Right kidney (tissue), 9 donors: ENCODE measurements around the gene TNFRSF1B.

Experiments
- DNase-seq: peaks from one replicate; pipeline ENCODE4 v3.0.0-alpha.2; 2016
- long read RNA-seq, 8 donors: transcript quantifications; one replicate each; lab custom pipeline, GENCODE V29; 2026

Gene TNFRSF1B
- long read RNA-seq, donor 1, partial matches to known transcripts, result 0 of 1 reads
- long read RNA-seq, donor 1, other reads (novel, unspliced or antisense), result 0 of 1 reads
- long read RNA-seq, donor 2, result 0 reads
- long read RNA-seq, donor 3, result 0 reads
- long read RNA-seq, donor 4, result 0 reads
- long read RNA-seq, donor 5, result 0 reads
- long read RNA-seq, donor 6, partial matches to known transcripts, result 0 of 2 reads
- long read RNA-seq, donor 6, other reads (novel, unspliced or antisense), result 0 of 2 reads
- long read RNA-seq, donor 7, result 0 reads
- long read RNA-seq, donor 8, partial matches to known transcripts, result 0 of 1 reads
- long read RNA-seq, donor 8, other reads (novel, unspliced or antisense), result 0 of 1 reads

DNA sequence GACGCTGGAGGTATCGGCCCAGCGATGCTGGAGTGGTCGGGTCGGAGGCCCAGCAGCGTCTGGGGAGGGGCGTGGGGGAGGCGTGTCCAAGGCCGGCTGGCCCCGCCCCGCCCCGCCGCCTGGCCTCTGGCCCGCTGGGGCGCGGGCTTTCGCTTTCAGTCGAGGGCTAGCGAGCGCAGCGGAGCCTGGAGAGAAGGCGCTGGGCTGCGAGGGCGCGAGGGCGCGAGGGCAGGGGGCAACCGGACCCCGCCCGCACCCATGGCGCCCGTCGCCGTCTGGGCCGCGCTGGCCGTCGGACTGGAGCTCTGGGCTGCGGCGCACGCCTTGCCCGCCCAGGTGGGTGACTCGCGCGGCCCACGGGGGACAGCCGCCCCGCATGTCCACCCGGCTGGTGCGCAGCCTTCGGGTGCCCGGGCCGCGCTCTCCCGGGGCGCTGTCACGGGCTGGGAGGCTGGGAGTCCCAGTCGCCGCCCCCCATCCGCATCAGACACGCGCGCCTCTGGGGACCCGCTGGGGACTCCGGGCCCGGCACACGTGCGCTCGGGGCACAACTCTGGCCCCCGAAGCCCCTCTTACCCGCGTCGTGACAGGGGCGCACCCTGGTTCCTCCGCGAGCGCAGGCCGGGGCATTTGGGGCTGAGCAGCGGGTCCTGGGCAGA, at the start of gene TNFRSF1B:
TNFRSF1B (plus strand) TSS at position 158 of the 659 bp plus-strand sequence; CDS start at position 259, 101 bp downstream.
- peak; percentile 55 for DNase-seq

- DNase-seq, result no peak
Observed at GRCh38 chr1:12121212-12122003, 45.4 kb upstream of the TNFRSF1B start.

DNA sequence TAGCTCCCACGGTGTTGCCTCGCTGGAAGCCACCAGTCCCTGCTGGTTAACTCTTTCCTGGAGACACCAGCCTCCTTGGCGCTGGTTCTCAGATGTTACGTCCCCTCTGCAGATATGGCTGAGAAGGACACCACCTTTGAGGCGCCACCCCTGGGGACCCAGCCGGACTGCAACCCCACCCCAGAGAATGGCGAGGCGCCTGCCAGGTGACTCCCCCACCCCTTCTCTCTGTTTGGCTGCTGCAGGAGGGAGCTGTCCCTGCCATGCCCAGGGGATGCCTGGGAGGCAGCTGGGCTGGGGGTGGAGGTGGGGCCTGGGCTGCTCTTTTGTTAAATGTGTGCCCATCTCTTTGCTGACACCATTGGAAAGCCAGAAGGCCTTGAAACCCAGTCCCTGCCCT, 43.6 kb upstream of the TNFRSF1B start:
- DNase-seq, result no peak

- DNase-seq, result peak; percentile 57
Observed at GRCh38 chr1:12124693-12125421, 41.9 kb upstream of the TNFRSF1B start.

GRCh38 chr1:12125422-12126355, 41.1 kb upstream of the TNFRSF1B start:
- no peak for DNase-seq

DNA sequence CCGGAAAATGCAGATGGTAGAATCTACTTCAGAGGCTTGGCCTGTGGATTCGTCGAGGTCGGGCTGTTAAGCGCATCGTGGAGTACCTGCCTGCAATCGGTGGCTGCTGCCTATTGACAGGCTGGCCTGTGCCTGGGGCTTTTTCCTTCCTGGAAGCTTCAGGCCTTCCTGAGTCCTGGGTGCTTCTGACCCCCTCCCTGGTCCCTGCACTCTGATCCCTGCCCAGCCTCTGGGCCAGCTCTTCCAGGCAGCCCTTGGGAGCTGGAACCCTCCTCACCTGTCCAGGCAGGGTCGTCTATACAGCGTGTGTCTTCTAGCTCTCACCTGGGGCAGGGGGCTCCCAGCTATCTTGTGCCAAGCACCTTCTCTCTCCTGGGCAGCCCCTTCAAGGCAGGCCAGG, 40.0 kb upstream of the TNFRSF1B start:
- no peak for DNase-seq

- DNase-seq, result no peak
Observed at GRCh38 chr1:12127206-12127810, 39.5 kb upstream of the TNFRSF1B start.

DNA sequence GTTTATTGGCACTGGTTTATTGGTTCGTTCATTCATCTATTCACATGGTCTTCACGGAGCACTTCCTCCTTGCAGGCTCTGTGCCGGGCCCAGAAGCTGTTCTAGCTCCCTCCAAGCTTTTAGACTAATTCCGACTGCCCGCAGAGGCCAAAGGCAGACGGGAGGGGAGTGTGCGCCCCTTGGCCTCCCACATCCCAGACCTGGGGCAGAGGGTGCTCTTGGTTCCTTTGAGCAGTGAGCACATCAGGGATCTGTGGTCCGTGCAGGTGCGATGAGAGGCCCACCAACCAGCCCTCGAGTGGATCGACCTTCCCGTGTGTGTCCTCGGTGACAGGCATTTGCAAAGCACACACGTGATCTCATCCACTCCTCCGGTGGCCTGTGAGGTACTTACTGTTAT, 38.7 kb upstream of the TNFRSF1B start:
- DNase-seq, result no peak

DNA sequence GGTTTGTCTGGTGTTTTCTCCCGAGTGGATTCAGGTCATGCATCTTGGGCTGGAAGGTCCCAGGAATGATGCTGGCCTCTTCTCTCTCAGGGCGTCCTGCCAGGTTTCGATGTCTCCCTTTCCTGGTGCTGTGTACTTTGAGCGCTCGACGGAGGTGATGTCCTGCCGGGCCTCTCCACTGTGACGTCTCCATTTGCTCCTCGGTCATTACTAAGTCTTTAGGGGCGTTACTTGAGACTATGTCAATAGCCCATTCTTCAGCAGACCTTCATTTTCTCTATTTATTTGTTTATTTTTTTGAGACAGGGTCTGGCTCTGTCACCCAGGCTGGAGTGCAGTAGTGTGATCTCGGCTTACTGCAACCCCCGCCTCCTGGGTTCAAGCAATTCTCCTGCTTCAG, 37.2 kb upstream of the TNFRSF1B start:
- DNase-seq, result no peak

DNA sequence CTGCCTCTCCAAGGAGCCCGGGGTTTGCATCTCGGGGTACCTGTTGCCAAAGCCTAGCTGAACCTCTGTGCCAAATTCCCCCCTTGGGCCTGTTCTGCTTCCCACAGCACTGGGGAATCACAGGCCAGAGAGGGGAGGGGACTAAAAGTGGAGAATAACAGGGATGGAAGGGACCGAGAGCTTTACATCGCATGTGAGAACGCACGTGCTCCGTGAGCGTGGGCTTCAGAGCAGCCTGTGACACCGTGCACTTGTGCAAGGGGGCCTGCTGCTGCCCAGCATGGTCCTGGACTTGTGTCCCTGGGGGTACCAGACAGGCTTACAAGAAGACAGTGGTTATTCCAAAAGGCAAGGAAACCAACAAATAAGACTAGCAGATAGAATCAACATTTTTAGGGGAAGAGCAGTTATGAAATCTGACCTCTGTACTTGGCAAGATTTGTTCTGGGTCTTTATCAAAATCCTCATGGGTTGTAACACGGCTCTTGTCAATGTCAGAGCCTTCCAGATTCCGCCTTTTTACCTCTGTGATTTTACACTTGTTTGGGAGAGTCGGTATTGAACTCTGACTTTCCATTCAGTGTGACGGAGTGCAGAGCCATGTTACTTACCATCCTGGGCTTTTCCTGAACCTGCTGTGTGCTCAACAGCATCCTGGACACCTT, 36.2 kb upstream of the TNFRSF1B start:
- no peak for DNase-seq

DNA sequence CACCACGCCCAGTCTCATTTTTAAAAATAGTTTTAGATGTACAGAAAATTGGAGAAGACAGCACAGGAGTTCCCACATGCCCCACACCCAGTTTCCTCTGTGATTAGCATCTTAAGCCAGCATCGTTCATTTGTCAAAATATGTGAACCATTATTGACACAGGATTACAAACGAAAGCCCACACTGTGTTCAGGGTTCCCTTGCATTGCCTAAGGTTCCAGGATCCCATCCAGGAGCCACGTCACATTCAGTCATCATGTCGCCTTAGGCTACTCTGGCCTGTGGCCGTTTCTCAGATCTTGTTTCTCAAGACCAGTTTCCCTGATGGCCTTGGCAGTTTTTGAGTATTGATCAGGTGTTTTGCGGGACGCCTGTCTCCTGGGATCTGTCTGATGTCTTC, 34.7 kb upstream of the TNFRSF1B start:
- no peak for DNase-seq

- no peak for DNase-seq
Observed at GRCh38 chr1:12134716-12135115, 32.1 kb upstream of the TNFRSF1B start.

DNA sequence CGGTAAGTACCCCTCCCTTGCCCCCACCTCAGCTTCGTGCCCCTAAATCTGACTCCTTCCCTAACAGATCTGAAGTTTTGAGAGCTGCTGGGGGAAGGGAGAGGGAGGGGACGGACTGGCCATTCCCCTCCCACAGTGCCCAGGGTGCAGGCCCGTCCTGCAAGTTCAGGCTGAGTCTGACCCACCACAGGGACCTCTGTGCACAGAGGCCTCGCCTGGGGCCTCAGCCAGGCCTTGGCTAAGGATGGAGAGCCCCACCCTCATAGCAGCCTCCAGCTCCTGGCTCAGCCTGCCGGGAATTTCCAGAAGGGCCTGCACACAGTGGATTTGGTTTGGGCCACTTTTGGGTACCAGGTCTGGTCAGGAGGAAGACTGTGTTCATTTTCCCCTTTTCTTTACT, 31.2 kb upstream of the TNFRSF1B start:
- DNase-seq, result no peak

DNA sequence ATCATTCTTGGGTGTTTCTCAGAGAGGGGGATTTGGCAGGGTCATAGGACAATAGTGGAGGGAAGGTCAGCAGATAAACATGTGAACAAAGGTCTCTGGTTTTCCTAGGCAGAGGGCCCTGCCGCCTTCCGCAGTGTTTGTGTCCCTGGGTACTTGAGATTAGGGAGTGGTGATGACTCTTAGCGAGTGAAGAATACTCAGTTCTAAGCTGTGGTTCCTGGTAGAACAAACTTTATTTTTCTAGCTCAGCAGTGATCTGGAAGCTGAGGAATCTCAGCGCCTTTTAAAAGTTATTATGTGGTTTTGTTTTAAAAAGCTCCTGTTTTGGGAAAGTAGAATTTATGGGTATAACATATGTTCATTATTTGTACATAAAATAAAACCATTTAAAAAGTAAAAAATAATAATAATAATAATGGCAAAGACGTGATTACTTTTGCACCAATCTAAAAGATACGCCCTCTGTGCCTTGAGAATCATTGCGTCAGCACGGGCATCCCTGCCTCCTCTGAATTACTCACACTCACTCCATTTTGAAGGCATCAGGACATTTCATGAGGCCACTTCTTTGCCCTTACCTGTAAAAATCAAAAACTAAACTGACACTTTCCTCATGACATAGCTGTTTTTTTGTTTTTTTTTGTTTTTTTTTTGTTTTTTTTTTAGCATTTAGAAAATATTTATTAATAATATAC, 29.7 kb upstream of the TNFRSF1B start:
- DNase-seq, result no peak

DNA sequence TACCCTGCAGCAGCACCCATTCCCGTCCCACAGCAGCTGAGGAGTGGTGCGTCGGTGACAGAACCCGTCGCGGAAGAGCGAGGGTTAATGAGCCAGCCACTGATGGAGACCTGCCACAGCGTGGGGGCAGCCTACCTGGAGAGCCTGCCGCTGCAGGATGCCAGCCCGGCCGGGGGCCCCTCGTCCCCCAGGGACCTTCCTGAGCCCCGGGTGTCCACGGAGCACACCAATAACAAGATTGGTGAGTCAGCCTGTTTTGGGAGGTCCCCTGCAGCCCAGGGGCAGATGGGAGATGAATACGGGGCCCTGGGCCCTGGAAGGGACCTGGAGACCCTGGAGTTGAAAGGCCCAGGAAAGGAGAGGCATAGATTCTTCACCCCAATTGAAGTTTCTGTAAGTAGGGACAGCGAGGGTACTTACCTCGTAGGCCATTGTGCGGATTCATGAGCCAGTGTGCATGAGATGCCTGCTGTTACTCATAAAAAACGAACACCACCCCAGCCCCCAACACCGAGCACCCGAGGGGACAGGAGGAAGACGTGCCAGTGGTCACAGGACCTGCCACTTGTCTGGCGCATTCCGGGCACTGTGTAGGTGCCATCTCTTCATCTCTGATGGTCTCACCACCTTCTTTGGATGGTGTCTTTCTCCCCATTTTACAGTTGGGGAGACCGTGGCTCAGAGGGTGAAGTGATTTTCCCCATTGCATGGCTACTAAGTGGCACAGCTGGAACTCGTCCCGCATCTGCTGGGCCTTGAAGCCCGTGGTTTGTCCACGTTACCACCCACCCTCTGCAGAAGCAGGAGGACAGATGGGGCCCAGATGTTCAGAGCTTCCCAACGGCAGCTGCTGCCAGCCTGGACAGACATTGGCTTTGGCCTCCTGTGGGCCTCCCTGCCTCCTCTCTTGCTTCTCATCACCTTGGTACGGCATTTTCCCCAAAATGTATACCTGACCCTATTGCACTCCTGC, 28.3 kb upstream of the TNFRSF1B start:
- no peak for DNase-seq

DNA sequence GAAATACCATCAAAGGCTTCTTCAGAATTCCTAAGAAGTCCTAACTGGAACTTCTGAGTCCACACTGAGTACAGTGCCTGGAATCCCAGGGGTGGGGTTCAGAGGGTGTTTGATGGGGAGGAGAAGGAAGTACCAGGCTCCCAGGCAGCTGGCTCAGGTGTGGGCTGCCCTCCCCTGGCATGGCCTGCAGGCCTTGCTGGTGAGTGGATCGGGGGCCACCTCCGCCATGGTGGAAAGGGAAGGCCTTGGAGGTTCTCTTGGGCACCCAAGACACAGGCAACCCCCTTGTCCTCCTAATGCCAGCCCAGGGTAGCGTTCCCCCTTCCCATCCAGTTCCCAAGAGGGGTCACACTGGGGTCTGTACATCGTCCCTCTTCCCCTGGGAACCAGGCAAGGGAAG, 26.8 kb upstream of the TNFRSF1B start:
- DNase-seq, result no peak

GRCh38 chr1:12140515-12141162, 26.2 kb upstream of the TNFRSF1B start:
- no peak for DNase-seq
